LNCaP clone FGC (cell line): ENCODE measurements around the gene YEATS2.

Experiments
- DNase-seq: peaks from one replicate; pipeline ENCODE4 v3.0.0-alpha.2; 2011; ENCODE audit warnings: low read depth
- H3K4me3 ChIP-seq: 2 replicates; pipeline ENCODE4 v1.5.1; 2011; ENCODE audit warnings: mild to moderate bottlenecking, low read depth, low read length, control low read depth
- CTCF ChIP-seq: IDR thresholded peaks from 2 replicates; pipeline ENCODE4 v1.5.1; 2012; ENCODE audit warnings: mild to moderate bottlenecking; ENCODE audit not compliant: control insufficient read depth, insufficient read depth; ENCODE audit errors: extremely low read depth

Gene YEATS2

DNA sequence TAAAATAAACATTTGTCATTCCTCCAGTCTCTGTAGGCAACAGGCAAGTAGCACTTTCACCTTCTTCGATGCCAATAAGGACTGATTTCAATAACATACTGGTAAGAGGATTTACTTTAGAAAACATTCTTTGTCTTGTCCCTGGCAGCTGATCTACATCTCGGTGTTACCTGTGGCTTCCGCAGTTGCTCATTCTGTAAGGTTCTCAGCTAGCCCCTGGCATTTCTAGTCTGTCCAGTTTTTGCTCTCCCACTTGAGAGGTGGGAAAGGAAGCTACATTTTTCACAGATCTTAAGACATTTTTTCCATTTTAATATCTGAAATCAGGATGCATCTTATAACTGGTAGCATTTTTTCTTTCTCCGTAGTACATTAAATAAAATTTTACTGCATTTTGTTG, 147.5 kb downstream of the YEATS2 start:
- no peak overlapping the region for H3K4me3 ChIP-seq
- TF ChIP-seq CTCF: no peak
- peak; percentile 27 for DNase-seq

DNA sequence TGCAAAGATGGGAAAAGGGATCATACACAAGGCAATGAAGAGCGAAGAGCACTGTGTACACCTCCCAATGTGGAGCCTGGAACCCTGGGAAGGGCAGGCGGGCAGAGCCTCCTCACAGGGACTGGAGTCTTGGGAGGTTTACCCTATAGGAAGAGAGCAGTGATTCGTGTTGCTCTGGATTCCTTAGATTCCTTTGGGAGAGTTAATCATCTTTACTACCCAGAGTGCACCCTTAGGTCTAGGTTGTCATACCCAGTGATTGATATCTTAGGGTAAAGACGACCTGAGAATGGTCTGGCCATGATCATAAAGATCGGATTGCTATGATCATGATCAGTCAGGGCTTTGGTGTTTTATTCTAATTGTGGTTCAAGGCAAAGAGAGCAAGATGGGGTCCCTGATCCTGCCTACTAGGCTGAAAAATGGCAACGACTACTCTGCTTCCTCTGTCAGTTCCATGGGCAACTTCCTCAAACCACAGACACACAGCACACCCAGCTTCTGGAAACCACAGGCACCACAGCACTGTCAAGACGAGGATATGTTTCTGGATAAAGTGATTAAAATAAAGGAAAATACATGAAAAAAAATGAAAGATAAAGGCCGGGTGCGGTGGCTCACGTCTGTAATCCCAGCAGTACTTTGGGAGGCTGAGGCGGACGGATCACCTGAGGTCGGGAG, 148.2 kb downstream of the YEATS2 start:
- no peak for DNase-seq
- no peak overlapping the region for H3K4me3 ChIP-seq
- TF ChIP-seq CTCF: no peak

GRCh38 chr3:183854318-183855035, 156.9 kb downstream of the YEATS2 start:
- TF ChIP-seq CTCF: no peak
- no peak for DNase-seq
- no peak overlapping the region for H3K4me3 ChIP-seq

GRCh38 chr3:183857863-183858262, 160.3 kb downstream of the YEATS2 start:
- no peak overlapping the region for H3K4me3 ChIP-seq
- no peak for DNase-seq
- no peak for TF ChIP-seq CTCF
